Hepatocyte (in vitro differentiated cells): Measurements from ENCODE around the gene ABCC10. TPM values are rescaled to one million over a fixed set of nuclear protein-coding genes. Genes with fewer than 3 reads are reported as not detected.
"Not testable (repeated sequence)": the region's sequence is repeated elsewhere in the genome, so short reads cannot be mapped to it uniquely, and the experiment has no call there.

Experiments
- DNase-seq: peaks from one replicate; pipeline ENCODE4 v3.0.0-alpha.2; 2016; ENCODE audit warnings: low spot score
- H2AFZ ChIP-seq: fragments of 200-600 bp; sonication (generic); 2 replicates; pipeline ENCODE4 v1.6.0; 2016; ENCODE audit warnings: antibody characterized with exemption, mild to moderate bottlenecking
- H3K27ac ChIP-seq: fragments of 200-600 bp; sonication (generic); 2 replicates; pipeline ENCODE4 v1.5.1; 2016; ENCODE audit warnings: mild to moderate bottlenecking
- H3K27me3 ChIP-seq: fragments of 200-600 bp; sonication (generic); 2 replicates; pipeline ENCODE4 v1.6.1; 2016
- H3K36me3 ChIP-seq: fragments of 200-600 bp; sonication (generic); replicated peaks from 2 replicates; pipeline ENCODE4 v1.5.1; 2016; ENCODE audit warnings: low read depth; ENCODE audit not compliant: insufficient read depth
- H3K4me1 ChIP-seq: fragments of 200-600 bp; sonication (generic); 2 replicates; pipeline ENCODE4 v1.5.1; 2016; ENCODE audit warnings: mild to moderate bottlenecking, moderate library complexity; ENCODE audit not compliant: insufficient read depth
- H3K4me2 ChIP-seq: fragments of 200-600 bp; sonication (generic); 2 replicates; pipeline ENCODE4 v1.6.0; 2016
- H3K4me3 ChIP-seq: fragments of 200-600 bp; sonication (generic); 2 replicates; pipeline ENCODE4 v1.5.1; 2016; ENCODE audit warnings: mild to moderate bottlenecking
- H3K79me2 ChIP-seq: fragments of 200-600 bp; sonication (generic); 2 replicates; pipeline ENCODE4 v1.6.0; 2017; ENCODE audit warnings: mild to moderate bottlenecking
- H3K9me2 ChIP-seq: fragments of 200-600 bp; sonication (generic); replicated peaks from 2 replicates; pipeline ENCODE4 v1.6.0; 2017; ENCODE audit warnings: mild to moderate bottlenecking; ENCODE audit not compliant: insufficient read depth
- H3K9me3 ChIP-seq: fragments of 200-600 bp; sonication (generic); 2 replicates; pipeline ENCODE4 v1.5.1; 2016; ENCODE audit warnings: low read depth, mild to moderate bottlenecking
- H4K20me1 ChIP-seq: fragments of 200-600 bp; sonication (generic); 2 replicates; pipeline ENCODE4 v1.6.0; 2016; ENCODE audit warnings: mild to moderate bottlenecking; ENCODE audit not compliant: insufficient read depth, poor library complexity, severe bottlenecking
- EZH2 ChIP-seq: fragments of 200-600 bp; sonication (generic); IDR thresholded peaks from 2 replicates; pipeline ENCODE4 v1.6.1; 2016; ENCODE audit warnings: antibody characterized with exemption, mild to moderate bottlenecking, borderline replicate concordance
- EZH2phosphoT487 ChIP-seq: fragments of 200-600 bp; sonication (generic); IDR thresholded peaks from one replicate; pipeline ENCODE4 v1.6.1; 2018; ENCODE audit warnings: antibody characterized with exemption, mild to moderate bottlenecking, low read depth, moderate library complexity; ENCODE audit not compliant: unreplicated experiment, severe bottlenecking
- WGBS: methylation state at CpG from one replicate; pipeline ENCODE4 v1.1.6; 2016; ENCODE audit warnings: low lambda C conversion rate; ENCODE audit errors: missing lambda C conversion rate; 5-methylcytosine and 5-hydroxymethylcytosine counted together
- microRNA-seq: library from miRNA; unstranded; fragments of <30 nt; microRNA quantifications from one replicate; pipeline ENCODE4, GENCODE V29; 2017
- polyA plus RNA-seq: library from polyadenylated mRNA; unstranded; fragments of >200 nt; fragmentation: Nextera tagmentation; extraction: Ambion mirVana; gene quantifications from 2 replicates; pipeline ENCODE4 v1.2.1, GENCODE V29; 2016
- small RNA-seq: library from RNA; depleted of rRNA; stranded (forward); fragments of <200 nt; gene quantifications from one replicate; pipeline ENCODE3, GENCODE V24; 2014
- total RNA-seq: library from RNA; depleted of rRNA; stranded (reverse); fragments of >200 nt; gene quantifications from 2 replicates; pipeline ENCODE4 v1.2.3, GENCODE V29; 2014
- TF ChIP-seq, protein P1 (sequence below): fragments of 200-600 bp; sonication (generic); IDR thresholded peaks from 2 replicates; pipeline ENCODE4 v1.5.1; 2016; ENCODE audit warnings: antibody characterized with exemption, mild to moderate bottlenecking; ENCODE audit not compliant: poor library complexity

ABCC10 gene
- total and polyA plus RNA-seq, 2 experiments from 2014 or later: 16.7 to 33.3 TPM

DNA sequence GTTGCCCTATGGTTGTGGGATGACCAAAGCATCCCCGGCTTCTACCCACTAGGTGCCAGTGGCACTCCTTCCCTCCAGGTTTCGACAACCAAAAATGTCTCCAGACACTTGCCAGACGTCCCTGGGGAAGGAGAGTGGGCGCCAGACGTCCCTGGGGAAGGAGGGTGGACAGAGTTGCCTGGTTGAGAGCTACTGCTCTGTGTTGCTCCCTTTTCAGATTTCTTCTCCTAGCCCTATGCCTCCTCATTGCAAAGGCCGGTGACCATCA, 69.7 kb downstream of the ABCC10 start:
- no peak overlapping the region for H3K4me3 ChIP-seq
- no peak overlapping the region for H3K27ac ChIP-seq
- no peak for DNase-seq
- peaks cover 41% of the 10 kb centered on the region for H3K4me1 ChIP-seq
- no peaks in the 10 kb centered on the region for H3K36me3 ChIP-seq
- H3K79me2 ChIP-seq: peaks cover 17% of the 10 kb centered on the region
- no peaks in the 10 kb centered on the region for H3K27me3 ChIP-seq
- H2AFZ ChIP-seq: no peak overlapping the region
- WGBS: 83% methylated on average over 6 of the region's 6 CpGs
- no peaks in the 10 kb centered on the region for H3K9me2 ChIP-seq
- TF ChIP-seq EZH2phosphoT487 (no peak), EZH2 (no peak)
- TF ChIP-seq, protein P1, sequence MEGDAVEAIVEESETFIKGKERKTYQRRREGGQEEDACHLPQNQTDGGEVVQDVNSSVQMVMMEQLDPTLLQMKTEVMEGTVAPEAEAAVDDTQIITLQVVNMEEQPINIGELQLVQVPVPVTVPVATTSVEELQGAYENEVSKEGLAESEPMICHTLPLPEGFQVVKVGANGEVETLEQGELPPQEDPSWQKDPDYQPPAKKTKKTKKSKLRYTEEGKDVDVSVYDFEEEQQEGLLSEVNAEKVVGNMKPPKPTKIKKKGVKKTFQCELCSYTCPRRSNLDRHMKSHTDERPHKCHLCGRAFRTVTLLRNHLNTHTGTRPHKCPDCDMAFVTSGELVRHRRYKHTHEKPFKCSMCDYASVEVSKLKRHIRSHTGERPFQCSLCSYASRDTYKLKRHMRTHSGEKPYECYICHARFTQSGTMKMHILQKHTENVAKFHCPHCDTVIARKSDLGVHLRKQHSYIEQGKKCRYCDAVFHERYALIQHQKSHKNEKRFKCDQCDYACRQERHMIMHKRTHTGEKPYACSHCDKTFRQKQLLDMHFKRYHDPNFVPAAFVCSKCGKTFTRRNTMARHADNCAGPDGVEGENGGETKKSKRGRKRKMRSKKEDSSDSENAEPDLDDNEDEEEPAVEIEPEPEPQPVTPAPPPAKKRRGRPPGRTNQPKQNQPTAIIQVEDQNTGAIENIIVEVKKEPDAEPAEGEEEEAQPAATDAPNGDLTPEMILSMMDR: no peak
- H3K9me3 ChIP-seq: no peaks in the 10 kb centered on the region
- H3K4me2 ChIP-seq: no peak overlapping the region
- peaks cover 25% of the 10 kb centered on the region for H4K20me1 ChIP-seq

DNA sequence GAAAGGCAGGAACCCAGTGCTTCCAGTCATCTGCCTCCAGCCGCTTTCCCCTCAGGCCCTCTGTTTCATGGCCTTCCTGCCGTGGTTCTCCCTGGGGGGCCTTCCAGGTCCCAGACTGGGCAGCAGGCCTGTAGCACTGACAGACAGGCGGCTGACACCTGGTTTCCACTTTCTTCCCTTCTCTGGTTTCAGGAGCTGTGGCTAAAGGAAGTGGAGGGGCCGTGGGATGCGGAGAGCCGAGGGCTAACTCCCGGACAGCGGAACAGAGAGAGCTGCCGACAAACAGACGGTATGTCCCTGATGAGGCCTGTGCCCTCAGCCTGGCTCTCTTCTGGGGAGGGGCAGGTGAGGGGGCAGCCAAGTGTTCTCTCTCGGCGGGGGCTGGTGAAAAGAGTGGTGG, 70.3 kb downstream of the ABCC10 start:
- H3K27ac ChIP-seq: no peak overlapping the region
- H3K36me3 ChIP-seq: no peaks in the 10 kb centered on the region
- H3K9me2 ChIP-seq: no peaks in the 10 kb centered on the region
- H3K4me2 ChIP-seq: no peak overlapping the region
- no peaks in the 10 kb centered on the region for H3K27me3 ChIP-seq
- TF ChIP-seq EZH2 (no peak), EZH2phosphoT487 (no peak)
- TF ChIP-seq, protein P1: no peak
- 90% methylated on average over 12 of the region's 12 CpGs for WGBS
- H2AFZ ChIP-seq: no peak overlapping the region
- H3K79me2 ChIP-seq: peaks cover 17% of the 10 kb centered on the region
- peaks cover 35% of the 10 kb centered on the region for H3K4me1 ChIP-seq
- H3K4me3 ChIP-seq: no peak overlapping the region
- peaks cover 20% of the 10 kb centered on the region for H4K20me1 ChIP-seq
- DNase-seq: no peak
- H3K9me3 ChIP-seq: no peaks in the 10 kb centered on the region

DNA sequence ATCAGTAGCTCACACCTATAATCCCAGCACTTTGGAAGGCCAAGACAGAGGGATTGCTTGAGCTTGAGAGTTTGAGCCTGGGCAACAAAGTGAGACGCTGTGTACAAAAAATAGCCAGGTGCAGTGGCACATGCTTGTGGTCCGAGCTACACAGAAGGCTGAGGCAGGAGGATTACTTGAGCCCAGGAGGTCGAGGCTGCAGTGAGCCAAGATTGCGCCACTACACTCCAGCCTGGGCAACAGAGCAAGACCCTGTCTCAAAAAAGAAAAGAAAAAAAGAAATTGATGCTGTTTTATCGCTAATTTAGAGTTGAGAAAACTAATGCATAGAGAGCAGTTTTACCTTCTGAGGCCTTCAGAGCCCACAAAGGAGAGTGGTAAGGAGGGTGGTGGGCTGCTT, 71.0 kb downstream of the ABCC10 start:
- Histone ChIP-seq H4K20me1 (peaks cover 14% of the 10 kb centered on the region), H3K79me2 (peaks cover 17% of the 10 kb centered on the region), H3K4me1 (peaks cover 29% of the 10 kb centered on the region)
- H2AFZ ChIP-seq, DNase-seq, H3K36me3 ChIP-seq, H3K4me3 ChIP-seq, H3K27ac ChIP-seq, H3K9me3 ChIP-seq, H3K27me3 ChIP-seq, H3K9me2 ChIP-seq, H3K4me2 ChIP-seq: not testable (repeated sequence)
- WGBS: 96% methylated on average over 5 of the region's 5 CpGs

DNA sequence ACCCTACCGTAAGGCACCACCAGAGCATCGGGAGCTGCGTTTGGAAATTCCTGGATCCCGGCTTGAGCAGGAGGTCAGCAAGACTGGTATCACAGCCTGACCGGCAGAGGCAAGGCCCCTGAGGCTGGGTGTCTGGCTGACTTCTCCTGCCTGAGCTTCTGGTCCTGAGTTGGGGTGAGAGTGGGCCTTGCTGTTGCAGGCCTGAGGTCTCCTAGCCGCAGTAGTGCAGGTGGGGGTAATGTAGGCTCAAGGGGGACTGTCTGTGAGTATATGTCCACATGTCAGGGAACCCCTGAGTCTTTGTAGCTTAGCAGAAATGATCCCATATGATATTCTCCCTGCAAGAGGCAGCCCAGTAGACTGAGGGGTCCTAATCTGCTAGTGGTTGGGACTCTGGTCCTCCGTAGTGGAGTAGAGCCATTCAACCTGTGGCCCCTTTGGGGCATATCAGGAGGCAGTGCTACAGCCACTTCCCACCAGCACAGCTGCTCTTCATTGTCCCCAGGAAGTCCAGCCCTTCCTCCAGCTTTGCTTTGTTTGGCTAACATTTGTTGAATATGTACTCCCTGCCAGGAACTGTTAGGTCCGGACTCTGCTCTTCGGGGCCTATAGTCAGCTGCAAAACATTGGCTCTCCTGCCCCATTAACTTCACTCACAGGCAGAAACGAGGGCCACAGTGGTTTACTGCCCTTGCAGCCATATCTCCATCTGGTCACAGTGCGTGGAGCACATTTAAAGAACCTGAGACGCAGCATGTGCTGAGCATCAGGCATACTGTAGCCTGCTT, 71.9 kb downstream of the ABCC10 start:
- Histone ChIP-seq H3K4me2 (no peak overlapping the region), H3K9me3 (no peaks in the 10 kb centered on the region), H3K4me1 (peaks cover 24% of the 10 kb centered on the region), H3K36me3 (no peaks in the 10 kb centered on the region), H2AFZ (no peak overlapping the region), H4K20me1 (peaks cover 12% of the 10 kb centered on the region), H3K9me2 (no peaks in the 10 kb centered on the region), H3K27ac (no peak overlapping the region), H3K27me3 (no peaks in the 10 kb centered on the region), H3K79me2 (peaks cover 17% of the 10 kb centered on the region), H3K4me3 (no peak overlapping the region)
- WGBS: 93% methylated on average over 12 of the region's 12 CpGs
- TF ChIP-seq EZH2phosphoT487: no peak
- TF ChIP-seq EZH2: no peak
- TF ChIP-seq, protein P1: no peak
- DNase-seq: no peak

Small RNA genes lying within 50 kb of the gene (microRNA-seq; reads per million reads assigned to microRNA genes)
- 4.5 reads per million, percentile 5 among the genes with 10 or more reads in this experiment for gene MIR6780B

Small RNA genes lying within 50 kb of the gene (small RNA-seq; reads per million reads assigned to genes)
- gene MIR6780B: not detected
- not detected for gene RNU6-1113P

Other genes starting within 250 kb of the ABCC10 start
- gene CUL9, start 245.3 kb upstream of the ABCC10 start, total RNA-seq: 13.4 and 26.2 TPM in 2 replicates
- 20.1 and 22.3 TPM in 2 replicates for gene CUL9, start 245.3 kb upstream of the ABCC10 start, polyA plus RNA-seq
- gene DNPH1, start 198.1 kb upstream of the ABCC10 start, total RNA-seq: 105 and 124 TPM in 2 replicates
- 136 and 153 TPM in 2 replicates for gene DNPH1, start 198.1 kb upstream of the ABCC10 start, polyA plus RNA-seq
- gene TTBK1, start 184.1 kb upstream of the ABCC10 start, total RNA-seq: 0.36 and 1.1 TPM in 2 replicates
- 0.34 and 0.52 TPM in 2 replicates for gene TTBK1, start 184.1 kb upstream of the ABCC10 start, polyA plus RNA-seq
- gene SLC22A7, start 129.3 kb upstream of the ABCC10 start, total RNA-seq: 24.3 and 31.5 TPM in 2 replicates
- 18.5 and 40.1 TPM in 2 replicates for gene SLC22A7, start 129.3 kb upstream of the ABCC10 start, polyA plus RNA-seq
- gene CRIP3, start 118.7 kb upstream of the ABCC10 start, total RNA-seq: 0.80 and 1.6 TPM in 2 replicates
- gene CRIP3, start 118.7 kb upstream of the ABCC10 start, polyA plus RNA-seq: 1.0 and 1.5 TPM in 2 replicates
- 13.4 and 14.4 TPM in 2 replicates for gene ZNF318, start 57.9 kb upstream of the ABCC10 start, total RNA-seq
- gene ZNF318, start 57.9 kb upstream of the ABCC10 start, polyA plus RNA-seq: 6.4 and 6.9 TPM in 2 replicates
- 0.33 and 0.60 TPM in 2 replicates for gene DLK2, start 28.0 kb downstream of the ABCC10 start, total RNA-seq
- 1.8 and 2.1 TPM in 2 replicates for gene DLK2, start 28.0 kb downstream of the ABCC10 start, polyA plus RNA-seq
- 14.6 and 16.4 TPM in 2 replicates for gene TJAP1, start 50.0 kb downstream of the ABCC10 start, total RNA-seq
- 10.3 and 13.8 TPM in 2 replicates for gene TJAP1, start 50.0 kb downstream of the ABCC10 start, polyA plus RNA-seq
- 0.28 TPM in 1 of 2 replicates, not detected in the other for gene LRRC73, start 82.8 kb downstream of the ABCC10 start, total RNA-seq
- gene LRRC73, start 82.8 kb downstream of the ABCC10 start, polyA plus RNA-seq: 0.07 and 0.22 TPM in 2 replicates
- 179 and 198 TPM in 2 replicates for gene YIPF3, start 89.4 kb downstream of the ABCC10 start, total RNA-seq
- gene YIPF3, start 89.4 kb downstream of the ABCC10 start, polyA plus RNA-seq: 163 and 166 TPM in 2 replicates
- 26.1 and 37.7 TPM in 2 replicates for gene POLR1C, start 89.5 kb downstream of the ABCC10 start, total RNA-seq
- gene POLR1C, start 89.5 kb downstream of the ABCC10 start, polyA plus RNA-seq: 33.7 and 36.2 TPM in 2 replicates
- 21.4 and 23.4 TPM in 2 replicates for gene XPO5, start 148.5 kb downstream of the ABCC10 start, total RNA-seq
- gene XPO5, start 148.5 kb downstream of the ABCC10 start, polyA plus RNA-seq: 12.0 and 16.2 TPM in 2 replicates
- 7.4 and 8.9 TPM in 2 replicates for gene POLH, start 148.6 kb downstream of the ABCC10 start, total RNA-seq
- gene POLH, start 148.6 kb downstream of the ABCC10 start, polyA plus RNA-seq: 5.0 and 5.1 TPM in 2 replicates
- 42.9 and 59.5 TPM in 2 replicates for gene GTPBP2, start 201.7 kb downstream of the ABCC10 start, total RNA-seq
- gene GTPBP2, start 201.7 kb downstream of the ABCC10 start, polyA plus RNA-seq: 21.9 and 28.7 TPM in 2 replicates
- 36.3 and 47.6 TPM in 2 replicates for gene MAD2L1BP, start 208.3 kb downstream of the ABCC10 start, total RNA-seq
- gene MAD2L1BP, start 208.3 kb downstream of the ABCC10 start, polyA plus RNA-seq: 32.1 and 43.8 TPM in 2 replicates
- gene RSPH9, start 217.5 kb downstream of the ABCC10 start, total RNA-seq: 0.08 and 0.73 TPM in 2 replicates
- 1.8 and 2.8 TPM in 2 replicates for gene RSPH9, start 217.5 kb downstream of the ABCC10 start, polyA plus RNA-seq